Activated T-helper 1 cell treated with Interleukin-2 at 50 U/mL for 16 hours (primary cell): ENCODE data around the gene NAP1L2.
"Not testable (repeated sequence)": the region's sequence is repeated elsewhere in the genome, so short reads cannot be mapped to it uniquely, and the experiment has no call there.

Experiments used
- DNase-seq: peaks from one replicate; pipeline ENCODE4 v3.0.0-alpha.2; 2020; ENCODE audit warnings: low read depth

The NAP1L2 gene, protein sequence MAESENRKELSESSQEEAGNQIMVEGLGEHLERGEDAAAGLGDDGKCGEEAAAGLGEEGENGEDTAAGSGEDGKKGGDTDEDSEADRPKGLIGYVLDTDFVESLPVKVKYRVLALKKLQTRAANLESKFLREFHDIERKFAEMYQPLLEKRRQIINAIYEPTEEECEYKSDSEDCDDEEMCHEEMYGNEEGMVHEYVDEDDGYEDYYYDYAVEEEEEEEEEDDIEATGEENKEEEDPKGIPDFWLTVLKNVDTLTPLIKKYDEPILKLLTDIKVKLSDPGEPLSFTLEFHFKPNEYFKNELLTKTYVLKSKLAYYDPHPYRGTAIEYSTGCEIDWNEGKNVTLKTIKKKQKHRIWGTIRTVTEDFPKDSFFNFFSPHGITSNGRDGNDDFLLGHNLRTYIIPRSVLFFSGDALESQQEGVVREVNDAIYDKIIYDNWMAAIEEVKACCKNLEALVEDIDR

DNA sequence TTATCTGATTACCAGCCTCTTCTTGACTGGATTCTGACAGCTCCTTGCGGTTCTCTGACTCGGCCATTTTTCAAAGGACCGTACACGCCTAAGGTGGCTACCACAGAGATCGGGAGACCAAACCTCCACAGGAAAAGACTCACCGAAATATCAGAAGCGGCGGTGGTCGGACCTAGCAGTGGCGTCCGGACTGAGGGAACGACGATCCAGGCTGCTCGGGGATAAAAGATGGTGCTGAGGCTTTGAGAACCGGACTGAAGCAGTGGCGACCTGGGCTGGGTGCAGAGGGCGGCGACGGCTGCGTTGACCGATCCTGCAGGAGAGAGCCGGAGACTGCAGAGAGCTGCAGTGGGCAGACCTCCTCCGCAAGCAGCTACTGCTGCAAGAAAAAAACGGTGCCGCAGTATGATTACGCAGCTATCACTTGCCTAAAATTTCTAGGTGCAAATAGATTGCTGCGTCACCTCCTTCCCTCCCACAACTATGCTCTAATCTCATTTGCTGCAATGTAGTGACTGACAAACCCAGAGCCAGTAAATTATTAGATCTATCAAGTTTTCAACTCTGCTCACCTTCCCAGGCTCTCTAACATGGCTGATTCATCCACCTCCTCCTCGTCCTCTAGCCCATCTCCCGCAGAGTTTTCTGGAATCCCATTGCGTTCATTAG lies at the start of gene NAP1L2:
TSS of gene NAP1L2 (minus strand) at position 426 of the 669 bp plus-strand sequence. CDS start at position 67, 359 bp downstream.
- DNase-seq = peak; percentile 22

DNA sequence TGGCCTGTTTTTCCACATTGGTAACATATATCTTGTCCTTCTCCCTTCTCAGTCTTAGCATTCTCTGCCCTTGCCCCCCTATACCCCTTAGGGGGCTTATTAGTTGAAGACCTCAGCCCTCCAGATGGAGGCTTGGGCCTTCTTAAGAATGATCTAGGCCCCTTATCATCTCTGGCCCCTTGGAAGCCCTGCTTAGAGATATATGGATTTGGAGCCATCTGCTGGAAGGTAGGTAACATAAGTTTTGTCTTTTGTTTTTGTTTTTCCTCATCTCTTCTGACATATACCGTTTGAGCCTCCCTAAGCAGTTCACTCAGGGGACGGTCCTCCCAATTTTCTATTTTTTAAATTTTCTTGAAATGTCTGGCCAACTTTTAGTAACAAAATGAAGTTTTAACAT lies 48.3 kb upstream of the NAP1L2 start:
- DNase-seq = no peak

DNA sequence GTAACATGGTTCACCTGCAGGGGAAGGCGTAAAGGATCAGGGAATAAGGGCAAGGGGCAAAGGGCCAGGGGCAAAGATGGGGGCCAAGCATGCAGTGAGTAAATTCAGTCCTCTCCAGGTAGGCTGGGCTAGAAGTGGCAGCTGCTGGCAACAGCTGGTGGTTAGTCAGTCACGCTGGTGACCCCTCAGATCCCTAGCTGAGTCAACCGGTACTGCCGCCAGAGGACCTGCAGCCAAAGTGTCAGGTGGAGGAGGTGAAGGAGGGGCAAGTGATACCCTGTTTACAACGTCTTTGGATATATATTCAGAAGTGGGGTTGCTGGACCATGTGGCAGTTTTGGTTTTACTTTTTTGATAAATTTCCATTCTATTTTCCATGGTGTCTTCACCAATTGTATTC lies 24.6 kb upstream of the NAP1L2 start:
- DNase-seq = no peak

DNA sequence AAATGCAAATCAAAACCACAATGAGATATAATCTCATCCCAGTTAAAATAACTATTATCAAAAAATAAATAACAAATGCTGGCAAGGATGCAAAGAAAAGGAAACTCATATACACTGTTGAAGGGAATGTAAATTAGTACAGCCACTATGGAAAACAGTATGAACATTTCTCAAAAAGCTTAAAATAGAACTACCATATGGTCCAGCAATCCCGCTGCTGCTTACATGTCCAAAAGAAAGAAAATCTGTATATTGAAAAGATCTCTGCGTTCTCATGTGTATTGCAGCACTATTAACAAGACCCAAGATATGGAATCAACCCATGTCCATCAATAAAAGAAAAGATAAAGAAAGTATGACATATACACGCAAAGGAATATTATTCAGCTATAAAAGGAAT lies 3.0 kb upstream of the NAP1L2 start:
- no peak for DNase-seq

DNA sequence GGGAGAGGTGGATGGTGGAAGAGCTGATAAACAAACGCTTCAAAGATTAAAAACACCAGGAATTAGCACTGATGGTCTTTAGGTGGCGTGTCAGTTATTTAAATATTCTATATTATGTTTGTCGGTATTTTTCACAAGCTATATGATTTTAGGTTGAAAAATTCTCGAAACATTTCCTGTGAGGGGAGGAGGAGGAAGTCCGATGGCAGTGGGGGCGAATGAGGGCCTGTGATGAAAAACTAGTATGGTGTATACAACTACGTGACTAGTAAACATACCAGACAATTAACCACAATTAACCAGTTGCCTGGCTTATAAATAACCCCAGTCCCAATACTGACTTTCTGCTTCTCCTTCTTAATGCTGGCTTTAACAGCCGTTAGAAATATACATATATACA lies 595 bp upstream of the NAP1L2 start:
- DNase-seq = no peak

DNA sequence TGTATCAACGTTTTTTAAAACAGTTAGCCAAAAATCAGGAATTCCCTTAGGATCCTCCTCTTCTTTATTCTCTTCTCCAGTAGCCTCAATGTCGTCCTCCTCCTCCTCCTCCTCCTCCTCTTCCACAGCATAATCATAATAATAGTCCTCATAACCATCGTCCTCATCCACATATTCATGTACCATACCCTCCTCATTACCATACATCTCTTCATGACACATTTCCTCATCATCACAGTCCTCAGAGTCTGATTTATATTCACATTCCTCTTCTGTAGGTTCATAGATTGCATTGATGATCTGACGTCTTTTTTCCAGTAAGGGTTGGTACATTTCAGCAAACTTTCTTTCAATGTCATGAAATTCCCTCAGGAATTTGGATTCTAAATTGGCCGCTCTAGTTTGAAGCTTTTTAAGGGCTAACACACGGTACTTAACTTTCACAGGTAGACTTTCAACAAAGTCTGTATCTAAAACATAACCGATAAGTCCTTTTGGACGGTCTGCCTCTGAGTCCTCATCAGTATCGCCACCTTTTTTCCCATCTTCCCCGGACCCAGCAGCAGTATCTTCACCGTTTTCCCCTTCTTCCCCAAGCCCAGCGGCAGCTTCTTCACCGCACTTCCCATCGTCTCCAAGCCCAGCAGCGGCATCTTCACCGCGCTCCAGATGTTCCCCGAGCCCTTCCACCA lies 771 bp downstream of the NAP1L2 start:
- DNase-seq = no peak

DNA sequence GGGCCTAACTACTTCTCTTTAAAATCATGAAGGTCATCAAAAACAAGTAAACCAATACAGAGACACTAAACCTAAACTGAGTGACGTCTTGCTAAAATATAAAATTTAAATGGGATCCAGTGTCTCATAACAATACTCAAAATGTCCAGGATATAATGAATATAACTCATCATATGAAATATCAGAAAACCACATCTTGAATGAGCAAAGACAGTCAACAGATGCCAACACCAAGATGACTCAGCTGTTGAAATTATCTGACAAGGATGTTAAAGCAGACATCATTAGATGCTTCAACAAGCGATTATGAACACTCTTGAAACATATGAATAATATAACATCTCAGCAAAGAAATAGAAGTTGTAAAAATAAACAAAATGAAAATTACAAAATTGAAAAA lies 8.3 kb downstream of the NAP1L2 start:
- DNase-seq = no peak

DNA sequence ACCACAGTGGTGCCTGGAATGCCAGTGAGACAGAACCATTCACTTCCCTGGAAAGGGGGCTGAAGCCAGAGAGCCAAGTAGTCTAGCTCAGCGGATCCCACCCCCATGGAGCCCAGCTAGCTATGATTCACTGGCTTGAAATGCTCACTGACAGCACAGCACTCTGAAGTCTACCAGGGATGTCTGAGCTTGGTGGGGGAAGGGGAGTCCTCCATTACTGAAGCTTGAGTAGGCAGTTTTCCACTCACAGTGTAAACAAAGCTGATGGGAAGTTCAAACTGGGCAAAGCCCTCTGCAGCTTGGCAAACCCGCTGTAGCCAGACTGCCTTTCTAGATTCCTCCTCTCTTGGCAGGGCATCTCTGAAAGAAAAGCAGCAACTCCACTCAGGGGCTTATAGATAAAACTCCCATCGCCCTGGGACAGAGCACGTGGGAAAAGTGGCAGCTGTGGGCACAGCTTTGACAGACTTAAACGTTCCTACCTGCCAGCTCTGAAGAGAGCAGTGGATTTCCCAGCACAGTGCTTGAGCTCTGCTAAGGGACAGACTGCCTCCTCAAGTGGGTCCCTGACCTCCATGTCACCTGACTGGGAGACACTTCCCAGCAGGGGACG lies 32.0 kb downstream of the NAP1L2 start:
- no peak for DNase-seq

DNA sequence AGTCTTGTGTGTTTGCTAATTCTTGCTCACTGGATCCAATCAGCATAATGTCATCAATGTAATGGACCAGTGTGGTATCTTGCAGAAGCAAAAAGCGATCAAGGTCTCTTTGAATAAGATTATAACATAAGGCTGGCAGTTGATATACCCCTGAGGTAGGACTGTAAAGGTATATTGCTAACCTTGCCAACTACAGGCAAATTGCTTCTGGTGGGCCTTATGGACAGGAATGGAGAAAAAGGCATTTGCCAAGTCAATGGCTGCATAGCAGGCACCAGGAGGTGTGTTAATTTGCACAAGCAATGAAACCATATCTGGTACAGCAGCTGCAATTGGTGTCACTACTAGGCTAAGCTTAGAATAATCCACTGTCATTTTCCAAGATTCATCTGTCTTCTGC lies 45.7 kb downstream of the NAP1L2 start:
- not testable (repeated sequence) for DNase-seq
